HG02970 (cell line): Measurements from ENCODE around the gene SHCBP1.
"Not testable (repeated sequence)": the region's sequence is repeated elsewhere in the genome, so short reads cannot be mapped to it uniquely, and the experiment has no call there.

Experiments
- ATAC-seq: cut with Tn5 transposase; IDR thresholded peaks from one replicate; pipeline ENCODE4 v1.9.1; 2021; ENCODE audit warnings: mild to moderate bottlenecking, moderate library complexity, moderate number of reproducible peaks; ENCODE audit not compliant: unreplicated experiment, low FRiP score

Gene SHCBP1

DNA sequence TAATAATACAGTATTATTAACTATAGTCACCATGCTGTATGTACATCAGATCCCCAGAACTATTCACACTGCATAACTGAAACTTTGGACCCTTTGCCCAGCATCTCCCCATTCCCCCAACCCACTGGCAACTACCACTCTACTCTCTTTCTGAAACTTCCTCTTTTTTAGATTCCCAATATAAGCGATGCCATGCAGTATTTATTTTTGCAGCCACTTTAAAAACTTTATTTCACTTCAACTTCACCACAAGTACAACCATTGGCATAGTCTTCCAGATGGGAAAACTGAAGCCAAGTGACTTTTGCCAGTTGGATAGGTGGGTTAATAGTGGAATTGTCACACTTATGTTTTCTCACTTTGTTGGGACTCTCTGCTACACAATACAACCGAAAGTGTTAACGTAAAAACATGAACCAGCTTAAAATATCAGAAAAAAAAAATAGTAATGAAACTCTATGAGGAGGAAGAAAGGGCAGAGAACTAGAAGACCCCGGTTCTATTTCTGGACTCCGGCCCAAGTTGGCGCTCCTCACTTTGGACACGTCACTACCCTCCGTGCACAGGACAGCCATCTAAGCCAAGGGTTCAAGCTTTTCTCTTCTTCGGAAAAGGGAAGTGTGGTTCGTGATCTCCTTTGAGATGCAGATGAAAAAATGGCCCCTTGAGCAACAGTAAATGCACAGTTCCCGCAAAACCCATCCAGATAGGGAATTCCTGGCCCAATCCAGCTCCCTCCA is 743 bp downstream of the SHCBP1 start:
- no peak for ATAC-seq

DNA sequence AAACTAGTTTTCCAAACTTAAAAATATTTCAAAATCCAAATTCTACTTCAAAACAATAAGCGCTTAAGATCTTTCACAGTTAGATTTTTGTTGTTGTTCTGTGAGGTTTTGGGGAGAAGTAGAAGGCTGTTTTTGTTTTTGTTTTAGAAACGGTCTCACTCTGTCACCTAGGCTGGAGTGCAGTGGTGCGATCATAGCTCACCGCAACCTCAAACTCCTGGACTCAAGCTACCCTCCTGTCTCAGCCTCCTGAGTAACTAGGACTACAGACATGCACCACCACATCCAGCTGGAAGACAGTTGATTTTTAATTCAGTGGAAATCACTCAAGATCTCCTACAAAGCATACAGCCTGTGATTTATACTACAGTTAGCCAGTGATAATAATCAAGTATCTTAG is 2.7 kb downstream of the SHCBP1 start:
- ATAC-seq = no peak

DNA sequence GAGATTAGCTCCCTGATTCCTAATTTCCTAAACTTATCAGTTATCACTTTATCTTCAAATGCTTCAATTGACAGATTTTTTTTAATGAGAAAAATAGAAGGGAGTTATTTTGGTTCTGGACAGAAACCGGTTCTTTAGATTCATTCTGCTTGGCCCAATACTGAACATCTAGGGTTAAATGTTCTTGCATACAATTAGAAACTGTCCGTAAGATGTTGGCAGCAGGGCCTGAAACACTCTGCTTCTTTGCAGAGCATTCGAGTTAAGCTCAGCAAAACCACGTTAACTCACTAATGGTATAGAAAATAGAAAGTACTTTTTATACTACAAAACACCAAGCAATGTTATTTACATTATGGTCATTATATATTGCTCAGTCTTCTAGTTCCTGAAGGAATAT is 7.2 kb downstream of the SHCBP1 start:
- ATAC-seq = no peak

DNA sequence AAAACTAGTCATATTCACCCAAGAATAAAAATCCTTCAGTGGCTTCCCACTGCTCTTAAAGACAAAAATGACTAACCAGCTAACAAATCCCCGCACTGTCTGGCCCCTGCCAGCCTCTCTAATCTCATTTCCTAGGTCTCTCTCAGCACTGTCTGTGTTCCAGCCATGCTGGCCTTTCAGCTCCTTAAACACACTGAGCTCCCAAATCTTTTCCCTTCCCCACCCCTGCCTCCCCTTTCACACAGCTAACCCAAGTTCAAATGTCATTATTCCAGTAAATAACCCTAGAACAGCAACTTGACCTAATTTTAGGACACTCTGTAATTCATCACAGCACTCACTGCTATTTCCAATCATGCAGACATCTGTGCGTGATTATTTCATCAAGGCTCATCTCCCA is 7.8 kb downstream of the SHCBP1 start:
- ATAC-seq = no peak

DNA sequence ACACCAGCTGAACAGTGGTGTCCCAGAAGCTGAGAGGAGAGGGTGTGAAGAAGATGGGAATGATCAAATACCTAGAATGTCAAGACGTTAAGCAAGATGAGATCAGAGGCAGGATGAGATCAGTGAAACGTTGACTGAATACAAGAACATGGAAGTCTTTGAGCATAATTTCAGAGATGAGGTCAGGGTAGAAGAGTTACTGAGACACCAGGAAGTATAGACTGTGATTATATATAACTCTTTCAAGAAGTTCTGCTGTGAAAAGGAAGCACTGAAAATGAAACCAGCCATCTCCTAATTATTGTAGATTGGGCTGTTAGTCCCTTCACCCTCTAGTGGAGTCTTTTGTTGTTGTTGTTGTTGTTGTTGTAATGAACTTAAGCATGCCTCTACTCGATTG is 9.1 kb downstream of the SHCBP1 start:
- no peak for ATAC-seq

DNA sequence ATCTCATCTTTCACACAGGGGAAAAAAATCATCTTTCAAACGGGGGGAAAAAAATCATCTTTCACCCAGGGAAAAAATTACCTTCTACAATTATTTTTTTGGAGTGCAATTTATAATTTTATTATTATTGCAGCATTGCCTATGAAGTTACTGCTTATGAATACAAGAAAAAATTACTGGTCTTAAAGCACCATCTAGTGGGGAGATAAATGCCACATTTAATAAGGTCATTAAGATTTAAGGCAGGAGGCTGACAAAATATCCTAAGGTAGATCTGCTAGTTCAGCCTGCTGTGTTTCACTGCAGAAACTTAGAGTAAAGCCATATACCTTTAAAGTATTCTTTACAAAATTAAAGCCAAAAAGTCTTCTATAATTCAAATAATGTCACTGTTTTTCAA is 13.7 kb downstream of the SHCBP1 start:
- no peak for ATAC-seq

DNA sequence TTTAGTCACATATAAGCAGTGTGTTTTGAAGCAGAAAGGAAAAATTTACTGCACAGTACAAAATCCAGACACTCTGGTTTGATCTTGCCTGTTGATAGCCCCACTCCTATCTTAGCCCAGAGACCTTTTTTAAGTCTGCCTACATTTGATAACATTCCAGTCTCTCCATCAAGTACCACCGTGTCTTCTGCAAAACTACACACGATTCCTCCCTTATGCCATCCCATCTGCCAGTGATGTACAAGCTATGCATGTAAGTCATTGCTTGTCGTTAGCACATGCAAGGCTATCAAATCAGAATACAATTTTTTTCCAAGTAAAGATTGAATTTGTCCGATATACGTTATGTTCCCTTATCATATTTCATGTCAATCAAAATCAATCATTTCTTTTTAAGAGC is 14.9 kb downstream of the SHCBP1 start:
- ATAC-seq = no peak

DNA sequence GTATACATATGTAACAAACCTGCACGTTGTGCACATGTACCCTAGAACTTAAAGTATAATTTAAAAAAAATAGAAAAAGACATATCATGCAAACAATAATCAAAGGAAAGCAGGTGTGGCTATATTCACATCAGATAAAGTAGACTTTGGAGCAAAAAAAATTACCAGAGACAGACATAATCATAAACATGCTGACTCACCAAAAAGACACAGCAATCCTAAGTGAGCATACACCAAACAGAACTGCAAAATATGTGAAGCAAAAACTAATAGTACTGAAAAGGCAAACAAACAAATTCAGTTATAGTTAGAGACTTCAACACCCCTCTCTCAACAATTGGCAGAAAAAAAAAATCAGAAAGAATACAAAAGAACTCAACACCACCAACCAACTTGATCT is 29.9 kb downstream of the SHCBP1 start:
- ATAC-seq = no peak

DNA sequence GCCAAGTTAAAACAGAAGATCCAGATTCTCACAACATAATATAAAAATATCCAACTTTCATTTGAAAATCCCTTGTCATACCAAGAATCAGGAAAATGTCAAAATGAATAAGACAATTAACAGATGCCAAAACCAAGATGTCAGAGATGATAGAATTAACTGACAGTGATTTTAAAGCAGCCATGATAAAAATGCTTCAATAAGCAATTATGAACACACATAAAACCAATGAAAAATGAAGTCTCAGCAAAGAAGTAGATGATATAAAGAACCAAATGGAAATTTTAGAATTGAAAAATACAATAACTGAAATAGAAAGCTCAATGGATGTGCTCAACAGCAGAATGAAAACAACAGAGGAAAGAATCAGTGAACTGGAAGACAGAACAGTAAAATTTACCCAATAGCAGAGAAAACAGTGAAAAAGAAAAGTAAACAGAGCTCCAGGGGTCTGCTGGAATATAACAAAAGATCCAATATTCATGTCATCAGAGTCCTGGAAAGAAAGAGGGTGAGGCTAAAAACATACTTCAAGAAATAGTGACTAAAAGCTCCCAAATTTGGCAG is 35.1 kb downstream of the SHCBP1 start:
- ATAC-seq = no peak

DNA sequence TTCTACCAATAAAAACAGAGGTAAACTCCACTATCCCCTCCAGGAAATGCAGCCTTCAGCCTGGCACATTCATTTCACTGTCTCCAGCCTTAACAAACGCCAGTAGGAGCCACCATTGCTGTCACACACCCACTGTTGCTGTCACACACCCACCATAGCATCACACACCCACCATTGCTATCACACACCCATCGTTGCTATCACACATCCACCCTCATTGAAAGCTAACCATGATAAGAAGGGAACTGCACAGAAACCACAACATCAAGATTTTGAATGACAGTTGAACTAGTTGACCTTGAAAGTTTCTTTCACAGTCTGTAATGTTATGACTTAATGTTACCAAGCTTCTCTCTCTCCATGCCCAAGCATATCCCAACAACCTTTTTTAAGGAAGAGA is 38.1 kb downstream of the SHCBP1 start:
- no peak for ATAC-seq

DNA sequence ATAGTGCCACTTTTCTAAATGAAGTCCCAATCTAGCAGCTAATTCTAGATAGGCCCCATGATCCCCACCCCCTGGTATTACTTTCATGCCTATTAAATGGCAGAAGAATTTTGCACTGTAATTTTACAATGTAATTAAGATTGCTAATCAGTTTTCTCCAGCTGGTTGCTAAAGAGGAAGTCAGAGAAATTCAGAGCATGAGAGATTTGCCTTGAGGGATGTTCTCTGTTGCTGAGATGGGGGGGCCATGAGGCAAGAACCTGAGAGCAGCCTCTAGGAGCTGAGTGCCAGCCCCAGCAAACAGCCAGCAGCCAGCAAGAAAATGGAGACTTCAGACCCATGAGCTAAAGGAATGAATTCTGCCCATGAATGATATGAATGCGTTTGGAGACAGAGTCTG is 38.9 kb downstream of the SHCBP1 start:
- no peak for ATAC-seq

DNA sequence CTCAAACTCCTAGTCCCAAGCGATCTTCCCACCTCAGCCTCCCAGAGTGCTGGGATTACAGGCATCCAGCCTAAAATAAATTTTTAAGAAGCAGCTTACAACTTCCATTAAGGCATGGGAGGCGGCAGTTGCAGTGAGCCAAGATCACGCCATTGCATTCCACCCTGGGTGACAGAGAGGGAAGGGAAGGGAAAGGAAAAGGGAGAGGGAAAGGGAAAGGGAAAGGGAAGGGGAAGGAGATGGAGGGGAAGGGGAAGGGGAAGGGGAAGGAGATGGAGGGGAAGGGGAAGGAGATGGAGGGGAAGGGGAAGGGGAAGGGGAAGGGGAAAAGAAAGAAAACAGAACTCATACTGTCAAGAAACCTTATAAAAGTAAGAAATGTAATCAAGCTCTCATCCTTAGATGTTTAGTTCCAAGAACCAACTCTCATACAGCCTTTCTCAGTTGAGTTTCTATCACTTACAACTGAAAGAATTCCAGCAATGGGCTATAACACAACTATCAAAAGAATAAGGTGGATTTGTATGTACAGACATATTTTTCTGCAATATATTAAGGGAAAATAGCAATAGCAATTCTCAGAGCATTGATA is 43.1 kb downstream of the SHCBP1 start:
- ATAC-seq = no peak

DNA sequence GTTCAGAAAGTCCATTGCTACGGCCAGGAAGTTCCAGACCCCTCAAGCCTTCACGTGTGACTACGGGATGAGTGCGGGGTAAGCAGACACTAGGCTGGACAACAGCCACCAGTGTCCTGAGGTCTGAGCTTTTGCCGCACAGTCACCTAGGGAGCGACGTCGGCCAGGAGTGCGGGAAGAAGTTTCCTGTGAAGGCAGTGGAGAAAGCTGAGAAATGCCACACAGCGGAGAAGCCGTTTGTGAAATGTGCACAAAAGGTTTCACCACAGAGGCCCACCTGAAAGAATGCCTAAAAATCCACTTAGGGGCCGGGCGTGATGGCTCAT is 47.4 kb downstream of the SHCBP1 start:
- ATAC-seq = no peak

DNA sequence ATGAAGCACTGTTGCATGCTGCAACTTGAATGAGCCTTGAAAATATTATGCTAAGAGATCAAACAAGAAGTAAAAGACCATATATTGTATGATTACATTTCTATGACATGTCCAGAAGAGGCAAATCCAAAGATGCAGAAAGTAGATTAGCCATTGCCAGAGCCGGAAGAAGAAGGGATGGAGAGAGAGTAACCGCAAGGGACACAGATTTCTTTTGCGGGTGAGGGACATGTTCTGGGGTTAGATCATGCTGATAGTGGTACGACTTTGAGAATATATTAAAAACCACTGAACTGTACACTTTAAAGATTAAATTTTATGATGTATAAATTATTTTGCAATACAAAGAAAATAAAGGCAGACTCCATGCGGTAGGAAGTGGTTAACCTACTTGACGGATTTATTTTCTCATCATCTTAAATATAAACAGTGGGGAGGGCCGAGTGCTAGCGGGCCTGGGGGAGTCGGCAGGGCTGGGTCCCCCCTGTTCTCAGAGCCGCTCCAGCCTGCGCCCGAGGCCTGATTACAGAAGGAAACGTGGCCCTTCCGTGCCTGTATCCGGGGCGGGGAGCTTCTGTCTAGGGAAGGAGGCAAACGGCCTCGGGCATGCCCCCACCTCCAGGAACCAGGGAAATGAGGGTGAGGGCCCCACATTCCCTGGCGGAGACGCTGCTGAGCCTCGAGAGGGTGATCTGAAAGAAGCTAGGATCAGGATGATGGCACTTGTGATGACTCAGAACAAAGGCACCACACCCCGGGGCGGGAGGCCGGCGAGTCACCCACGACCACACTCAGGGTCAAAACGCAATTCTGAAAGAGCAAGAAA is 48.0 kb downstream of the SHCBP1 start:
- no peak for ATAC-seq

DNA sequence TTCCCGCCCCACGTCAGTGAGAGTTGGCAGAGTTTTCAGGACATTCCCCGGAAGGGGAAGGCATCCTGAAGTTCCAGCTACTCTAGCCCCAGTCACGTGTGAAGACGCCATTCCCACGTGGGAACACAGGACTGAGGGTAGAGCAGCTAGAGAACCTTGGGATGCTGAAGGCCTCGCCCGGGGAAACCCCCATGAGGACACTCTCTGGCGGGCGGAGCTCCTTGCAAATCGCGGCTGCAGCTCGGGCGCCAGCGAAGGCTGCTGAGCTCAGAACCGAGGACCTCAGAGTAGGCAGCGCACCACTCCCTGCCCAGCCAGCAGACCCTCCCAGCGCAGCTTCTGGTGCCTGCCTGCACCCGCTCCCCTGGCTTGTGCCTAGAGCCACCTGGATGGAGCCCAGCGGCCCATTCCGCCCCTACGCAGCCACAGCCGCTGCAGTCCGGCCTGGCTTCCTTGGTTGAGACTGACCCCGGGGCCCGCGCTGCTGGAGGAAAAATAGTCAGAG is 51.9 kb downstream of the SHCBP1 start:
- ATAC-seq = no peak

DNA sequence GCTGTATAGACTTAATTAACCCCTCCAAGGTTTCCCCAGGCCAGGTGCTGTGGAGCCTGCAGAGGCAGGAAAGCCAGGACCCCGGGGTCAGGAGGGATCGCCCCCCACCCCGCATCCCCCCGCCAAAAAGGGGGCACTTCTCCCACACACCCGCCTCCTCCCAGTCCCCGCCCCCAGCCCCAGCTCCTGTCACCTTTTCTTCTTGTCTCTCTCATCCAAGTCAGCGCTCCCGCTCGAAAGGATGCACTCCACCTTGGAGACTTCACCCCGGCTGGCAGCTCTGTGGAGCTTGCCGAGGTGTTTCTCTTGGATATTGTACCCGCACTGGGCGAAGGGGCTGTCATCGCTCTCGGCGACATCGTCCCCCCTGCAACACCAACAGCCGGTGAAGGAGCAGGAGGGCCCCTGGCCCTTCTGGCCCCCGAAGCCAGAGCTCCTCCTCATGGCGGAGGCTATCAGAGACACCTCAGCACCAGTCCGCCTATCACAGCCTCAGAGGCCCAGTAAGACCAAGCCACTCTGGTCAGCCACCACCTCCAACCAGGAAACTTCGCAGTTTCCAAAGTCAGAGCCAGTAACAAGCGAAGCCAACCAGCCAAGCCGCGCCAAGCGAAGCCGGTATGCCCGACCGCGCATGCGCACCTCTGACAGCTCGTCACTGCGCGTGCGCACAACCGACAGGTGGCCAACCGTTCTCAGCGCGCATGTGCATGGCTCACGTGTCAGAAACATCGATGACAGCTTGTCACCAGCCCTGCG is 52.5 kb downstream of the SHCBP1 start:
- ATAC-seq = no peak

DNA sequence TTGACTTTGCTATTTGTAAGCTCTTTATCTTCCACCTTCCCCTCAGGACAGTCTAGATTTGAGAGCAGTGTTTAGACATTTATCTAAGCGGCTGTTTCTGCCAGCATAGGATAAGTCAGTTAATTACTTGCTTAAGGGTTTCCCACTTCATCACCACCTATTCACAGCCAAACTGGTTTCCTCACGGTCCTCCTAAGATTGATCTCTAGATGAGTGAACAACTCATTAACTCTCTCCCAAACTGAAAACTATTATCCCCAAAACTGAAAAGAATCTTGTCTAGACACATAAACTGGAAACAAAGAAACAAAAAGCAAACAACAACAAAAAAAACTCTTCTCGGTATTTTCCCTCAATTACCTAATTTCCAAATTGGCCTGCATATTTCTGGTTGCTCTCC is 58.2 kb downstream of the SHCBP1 start:
- ATAC-seq = no peak

DNA sequence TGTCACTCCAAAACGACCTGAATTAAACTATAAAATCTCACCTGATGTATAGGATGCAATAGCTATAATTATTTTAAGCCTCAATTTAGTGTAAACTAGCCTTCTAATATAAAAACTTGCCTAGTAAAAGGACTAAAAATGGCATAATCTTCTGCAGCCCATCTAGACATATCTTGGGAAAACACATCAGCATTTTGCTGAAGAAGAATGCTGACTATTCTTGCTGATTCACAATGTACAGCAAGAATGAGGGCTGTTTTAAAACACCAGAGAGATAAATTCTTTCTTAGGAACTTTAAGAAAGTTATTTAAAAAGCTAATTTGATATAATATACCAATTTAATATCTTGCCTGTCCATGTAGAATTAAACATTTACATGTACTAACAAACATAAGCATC is 63.2 kb downstream of the SHCBP1 start:
- ATAC-seq = no peak

DNA sequence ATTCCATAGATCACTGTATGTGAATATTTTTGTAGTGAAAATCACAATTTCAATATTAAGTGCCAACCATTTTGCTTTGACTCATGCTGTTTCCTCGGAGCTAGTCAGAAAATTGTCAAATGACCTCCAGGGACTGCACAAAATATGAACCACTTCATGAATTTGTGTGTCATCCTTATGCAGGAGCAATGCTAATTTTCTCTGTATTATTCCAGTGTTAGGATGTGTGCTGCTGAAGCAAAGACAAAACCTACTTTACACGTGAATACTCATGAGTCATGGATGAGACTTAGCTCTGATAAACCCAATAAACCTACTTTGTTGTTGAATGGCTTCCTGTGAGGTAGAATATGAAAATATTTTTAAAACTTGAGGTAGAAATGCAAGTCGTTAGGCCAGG is 65.2 kb downstream of the SHCBP1 start:
- ATAC-seq = no peak

DNA sequence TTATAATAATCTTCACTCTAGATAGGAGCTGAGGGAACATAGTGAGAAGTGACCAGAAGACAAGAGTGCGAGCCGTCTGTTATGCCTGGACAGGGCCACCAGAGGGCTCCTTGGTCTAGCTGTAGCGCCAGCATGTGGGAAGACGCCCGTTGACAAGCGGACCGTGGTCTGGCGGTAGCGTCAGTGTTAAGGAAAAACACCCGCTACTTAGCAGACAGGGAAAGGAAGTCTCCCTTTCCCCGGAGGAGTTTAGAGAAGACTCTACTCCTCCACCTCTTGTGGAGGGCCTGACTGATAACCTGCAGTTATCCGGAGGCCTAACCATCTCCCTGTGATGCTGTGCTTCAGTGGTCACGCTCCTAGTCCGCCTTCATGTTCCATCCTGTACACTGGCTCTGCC is 66.7 kb downstream of the SHCBP1 start:
- not testable (repeated sequence) for ATAC-seq

DNA sequence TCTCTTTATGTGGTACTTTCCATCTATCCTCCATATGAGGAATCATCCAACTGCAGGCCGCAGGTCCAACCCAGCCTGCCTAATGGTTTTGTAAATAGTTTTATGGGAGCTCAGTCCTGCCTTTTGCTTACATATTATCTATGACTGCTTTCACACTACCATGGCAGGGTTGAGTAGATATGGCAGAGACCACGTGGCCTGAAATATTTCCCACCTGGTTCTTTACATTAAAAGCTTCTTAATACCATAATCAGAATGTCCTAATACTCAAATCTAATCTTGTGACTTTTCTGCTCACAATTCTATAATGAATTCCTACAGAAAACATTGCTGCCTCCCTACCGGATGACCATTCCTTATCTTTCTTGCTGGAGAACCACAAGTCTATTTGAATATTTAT is 71.7 kb downstream of the SHCBP1 start:
- ATAC-seq = no peak
